Measurements from ENCODE around the gene LNX1.

The LNX1 gene

GRCh38 chr4:53571936-53572599 is 19.2 kb downstream of the LNX1 start:
- DNase-seq = no peak

- no peak for DNase-seq
Observed at GRCh38 chr4:53563824-53564223, 27.5 kb downstream of the LNX1 start.

- DNase-seq = no peak
Observed at GRCh38 chr4:53562409-53562808, 28.9 kb downstream of the LNX1 start.

- no peak for DNase-seq
Observed at GRCh38 chr4:53559021-53559620, 32.2 kb downstream of the LNX1 start.

GRCh38 chr4:53558065-53558801 is 33.1 kb downstream of the LNX1 start:
- no peak for DNase-seq

GRCh38 chr4:53557669-53558064 is 33.6 kb downstream of the LNX1 start:
- DNase-seq = no peak

- DNase-seq = no peak
Observed at GRCh38 chr4:53556651-53557050, 34.6 kb downstream of the LNX1 start.

- no peak for DNase-seq
Observed at GRCh38 chr4:53553486-53554210, 37.6 kb downstream of the LNX1 start.

GRCh38 chr4:53552711-53553110 is 38.6 kb downstream of the LNX1 start:
- DNase-seq = no peak

- DNase-seq = no peak
Observed at GRCh38 chr4:53551958-53552357, 39.3 kb downstream of the LNX1 start.

- DNase-seq = no peak
Observed at GRCh38 chr4:53551281-53551864, 39.9 kb downstream of the LNX1 start.

GRCh38 chr4:53548662-53549061 is 42.6 kb downstream of the LNX1 start:
- DNase-seq = no peak

- DNase-seq = no peak
Observed at GRCh38 chr4:53547983-53548382, 43.3 kb downstream of the LNX1 start.

GRCh38 chr4:53545942-53546581 is 45.2 kb downstream of the LNX1 start:
- no peak for DNase-seq

- no peak for DNase-seq
Observed at GRCh38 chr4:53545273-53545672, 46.0 kb downstream of the LNX1 start.

GRCh38 chr4:53543561-53543960 is 47.7 kb downstream of the LNX1 start:
- no peak for DNase-seq

- no peak for DNase-seq
Observed at GRCh38 chr4:53541577-53542206, 49.6 kb downstream of the LNX1 start.

GRCh38 chr4:53538756-53539155 is 52.5 kb downstream of the LNX1 start:
- DNase-seq = no peak

- DNase-seq = no peak
Observed at GRCh38 chr4:53537606-53538005, 53.7 kb downstream of the LNX1 start.

- DNase-seq = no peak
Observed at GRCh38 chr4:53536328-53536727, 55.0 kb downstream of the LNX1 start.

GRCh38 chr4:53535567-53535966 is 55.7 kb downstream of the LNX1 start:
- no peak for DNase-seq

GRCh38 chr4:53534684-53535083 is 56.6 kb downstream of the LNX1 start:
- no peak for DNase-seq
